Common myeloid progenitor, CD34-positive (primary cell): Measurements from ENCODE around the gene CYP3A7.
A peak's percentile ranks its signal among the peaks of the same experiment; 100 is the strongest.
"Not testable (repeated sequence)": the region's sequence is repeated elsewhere in the genome, so short reads cannot be mapped to it uniquely, and the experiment has no call there.

ENCODE experiments used
- CTCF ChIA-PET: fragments of 350-600 bp; sonication (Branson Sonifier 250); formaldehyde crosslinking; loops from one replicate; lab custom pipeline; 2021; ENCODE audit warnings: antibody characterized with exemption; lab: Charles Lee
- POLR2A ChIA-PET: fragments of 350-600 bp; sonication (Branson Sonifier 250); formaldehyde crosslinking; loops from one replicate; lab custom pipeline; 2021; ENCODE audit warnings: antibody characterized with exemption; lab: Charles Lee
- DNase-seq, 3 donors: peaks; one replicate each; pipeline versions ENCODE4 v3.0.0 to v3.0.0-alpha.2; 2013
- H3K27ac ChIP-seq, 2 experiments: 1 replicate in 1 of 2; 2 replicates in 1 of 2; pipeline ENCODE4 v1.7.0; 2013; ENCODE audit warnings: inconsistent platforms in 2 of 2, low read length in 2 of 2, mild to moderate bottlenecking in 2 of 2, low read depth in 1 of 2, moderate library complexity in 1 of 2; ENCODE audit not compliant: severe bottlenecking in 2 of 2, insufficient read depth in 1 of 2, poor library complexity in 1 of 2
- H3K27me3 ChIP-seq, 5 experiments: replicated peaks in 2 of 5; 1 replicate in 3 of 5; 2 replicates in 2 of 5; pipeline versions ENCODE4 v1.6.1 to v1.7.0; 2013; ENCODE audit warnings: low read length in 4 of 5, mild to moderate bottlenecking in 2 of 5, moderate library complexity in 2 of 5, inconsistent platforms in 1 of 5; ENCODE audit not compliant: insufficient read depth in 5 of 5, control insufficient read depth in 4 of 5
- H3K36me3 ChIP-seq, 4 experiments: 1 replicate in 2 of 4; 2 replicates in 2 of 4; pipeline versions ENCODE4 v1.6.1 to v1.7.0; 2013; ENCODE audit warnings: low read length in 3 of 4, control low read depth in 1 of 4, mild to moderate bottlenecking in 1 of 4; ENCODE audit not compliant: control insufficient read depth in 4 of 4, insufficient read depth in 4 of 4
- H3K4me1 ChIP-seq, 4 experiments: 1 replicate in 3 of 4; 2 replicates in 1 of 4; pipeline versions ENCODE4 v1.6.1 to v1.7.1; 2013; ENCODE audit warnings: low read length in 3 of 4, mild to moderate bottlenecking in 3 of 4, control low read depth in 1 of 4, inconsistent platforms in 1 of 4, moderate library complexity in 1 of 4; ENCODE audit not compliant: control insufficient read depth in 4 of 4, insufficient read depth in 4 of 4; ENCODE audit errors: control extremely low read depth in 1 of 4
- H3K4me3 ChIP-seq, 7 experiments: 1 replicate in 4 of 7; 2 replicates in 3 of 7; pipeline versions ENCODE4 v1.5.1 to v1.7.0; 2013; ENCODE audit warnings: mild to moderate bottlenecking in 7 of 7, low read length in 6 of 7, moderate library complexity in 6 of 7, inconsistent platforms in 2 of 7, low read depth in 2 of 7, control low read depth in 1 of 7; ENCODE audit not compliant: insufficient read depth in 4 of 7, control insufficient read depth in 1 of 7; ENCODE audit errors: extremely low read depth in 1 of 7
- H3K9me3 ChIP-seq, 5 experiments: 1 replicate in 4 of 5; 2 replicates in 1 of 5; pipeline versions ENCODE4 v1.6.1 to v1.7.1; 2013; ENCODE audit warnings: low read length in 4 of 5, mild to moderate bottlenecking in 2 of 5, inconsistent platforms in 1 of 5, low read depth in 1 of 5, moderate library complexity in 1 of 5; ENCODE audit not compliant: control insufficient read depth in 4 of 5, insufficient read depth in 2 of 5; ENCODE audit errors: control extremely low read depth in 1 of 5
- WGBS: methylation state at CpG from one replicate; pipeline ENCODE4 v1.1.5; 2013; ENCODE audit not compliant: insufficient coverage; 5-methylcytosine and 5-hydroxymethylcytosine counted together

CYP3A7 gene

DNA sequence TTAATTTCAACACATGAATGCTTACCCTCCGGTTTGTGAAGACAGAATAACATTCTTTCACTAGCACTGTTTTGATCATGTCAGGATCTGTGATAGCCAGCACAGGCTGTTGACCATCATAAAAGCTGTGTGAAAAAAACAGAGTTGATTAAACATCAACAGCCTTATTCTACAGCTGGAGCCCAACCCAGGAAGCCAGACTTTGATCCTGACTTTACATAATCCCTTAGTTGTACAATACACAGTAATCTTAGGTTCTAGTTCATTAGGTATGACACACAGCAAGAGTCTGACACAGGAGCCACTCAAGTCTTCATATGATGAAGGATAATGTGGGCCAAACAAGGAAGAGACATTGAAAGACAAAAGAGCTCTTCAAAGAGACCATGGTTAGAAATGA is 37.6 kb upstream of the CYP3A7 start:
- no peaks in the 10 kb centered on the region for H3K36me3 ChIP-seq
- CTCF ChIA-PET = no interaction called here
- WGBS = 100% methylated on average over 1 of the region's 1 CpG
- H3K4me1 ChIP-seq = no peaks in the 10 kb centered on the region
- H3K9me3 ChIP-seq = peaks cover 0 to 2% (median 0%) of the 10 kb centered on the region in 5 experiments
- H3K27ac ChIP-seq = no peak overlapping the region
- DNase-seq = no peak
- POLR2A ChIA-PET = no interaction called here
- H3K27me3 ChIP-seq = peaks cover 0 to 4% (median 2%) of the 10 kb centered on the region in 5 experiments
- no peak overlapping the region for H3K4me3 ChIP-seq

DNA sequence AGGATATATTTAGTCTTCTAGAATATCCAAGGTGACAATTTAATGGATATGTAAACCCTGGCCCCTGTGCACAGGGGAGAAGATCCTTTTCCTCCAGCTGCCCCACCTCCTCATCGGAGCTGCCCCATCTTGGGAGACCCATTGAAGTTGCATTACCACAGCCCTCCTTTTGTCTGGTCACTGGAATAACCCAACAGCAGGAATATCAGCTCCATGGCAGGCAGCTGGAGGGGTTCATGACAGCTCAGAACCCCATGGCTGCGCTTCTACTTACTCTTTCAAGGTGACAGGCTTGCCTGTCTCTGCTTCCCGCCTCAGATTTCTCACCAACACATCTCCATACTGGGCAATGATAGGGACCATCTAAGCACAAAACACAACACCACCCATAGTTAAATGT is 34.5 kb upstream of the CYP3A7 start:
- H3K4me1 ChIP-seq, H3K27me3 ChIP-seq, H3K27ac ChIP-seq, CTCF ChIA-PET, POLR2A ChIA-PET, H3K9me3 ChIP-seq, DNase-seq, H3K36me3 ChIP-seq, H3K4me3 ChIP-seq: not testable (repeated sequence)
- WGBS = no CpG with 5 or more reads among the region's 3 CpGs

- peaks cover 0 to 4% (median 2%) of the 10 kb centered on the region in 5 experiments for H3K27me3 ChIP-seq
- DNase-seq = no peak
- no peak overlapping the region for H3K27ac ChIP-seq
- H3K4me1 ChIP-seq = no peaks in the 10 kb centered on the region
- H3K36me3 ChIP-seq = no peaks in the 10 kb centered on the region
- no CpG with 5 or more reads among the region's 2 CpGs for WGBS
- ChIA-PET CTCF (no interaction called here), POLR2A (no interaction called here)
- no peaks in the 10 kb centered on the region for H3K9me3 ChIP-seq
- H3K4me3 ChIP-seq = no peak overlapping the region
These were observed 33.5 kb upstream of the CYP3A7 start for GRCh38 chr7:99768471-99768870.

- Histone ChIP-seq H3K27ac (no peak overlapping the region), H3K9me3 (no peaks in the 10 kb centered on the region), H3K4me3 (no peak overlapping the region), H3K27me3 (peaks cover 0 to 6% (median 2%) of the 10 kb centered on the region in 5 experiments), H3K36me3 (no peaks in the 10 kb centered on the region), H3K4me1 (no peaks in the 10 kb centered on the region)
- no CpG with 5 or more reads among the region's 1 CpG for WGBS
- POLR2A ChIA-PET = no interaction called here
- CTCF ChIA-PET = no interaction called here
- peak in 1 of 3 donors; percentile 1 for DNase-seq
These were observed 32.7 kb upstream of the CYP3A7 start for GRCh38 chr7:99767662-99768061.

DNA sequence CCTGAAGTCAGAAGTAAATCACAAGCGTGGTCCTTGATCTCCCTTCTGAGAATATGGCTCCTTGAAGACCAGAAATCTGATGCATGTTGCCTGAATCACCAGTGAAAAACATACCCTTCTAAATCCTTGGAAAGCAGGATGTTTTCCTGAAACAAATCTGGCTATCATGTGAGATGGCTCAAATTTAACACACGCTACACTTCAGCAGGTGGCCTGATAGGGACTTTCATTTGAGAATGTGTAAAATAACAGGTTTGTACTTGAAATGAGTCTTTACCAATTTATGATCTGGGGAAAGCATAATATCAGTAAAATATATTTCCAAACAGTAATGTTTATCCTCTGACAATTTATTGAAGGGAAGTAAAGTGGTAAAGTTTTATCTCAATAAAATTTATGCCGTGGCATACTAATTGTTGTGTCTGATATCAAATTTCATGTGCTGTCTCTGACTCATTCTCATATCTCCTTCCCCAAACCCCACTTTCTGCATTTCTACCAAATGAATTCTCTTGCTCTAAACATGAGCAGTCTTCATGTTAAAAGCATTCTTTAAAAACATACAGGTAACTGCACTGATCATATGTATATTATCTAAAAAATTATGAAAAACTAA is 31.6 kb upstream of the CYP3A7 start:
- H3K4me3 ChIP-seq = no peak overlapping the region
- H3K27ac ChIP-seq = no peak overlapping the region
- H3K36me3 ChIP-seq = no peaks in the 10 kb centered on the region
- CTCF ChIA-PET = no interaction called here
- H3K4me1 ChIP-seq = no peaks in the 10 kb centered on the region
- DNase-seq = no peak
- peaks cover 0 to 6% (median 0%) of the 10 kb centered on the region in 5 experiments for H3K27me3 ChIP-seq
- H3K9me3 ChIP-seq = no peaks in the 10 kb centered on the region
- 100% methylated on average over 1 of the region's 3 CpGs for WGBS
- POLR2A ChIA-PET = no interaction called here

DNA sequence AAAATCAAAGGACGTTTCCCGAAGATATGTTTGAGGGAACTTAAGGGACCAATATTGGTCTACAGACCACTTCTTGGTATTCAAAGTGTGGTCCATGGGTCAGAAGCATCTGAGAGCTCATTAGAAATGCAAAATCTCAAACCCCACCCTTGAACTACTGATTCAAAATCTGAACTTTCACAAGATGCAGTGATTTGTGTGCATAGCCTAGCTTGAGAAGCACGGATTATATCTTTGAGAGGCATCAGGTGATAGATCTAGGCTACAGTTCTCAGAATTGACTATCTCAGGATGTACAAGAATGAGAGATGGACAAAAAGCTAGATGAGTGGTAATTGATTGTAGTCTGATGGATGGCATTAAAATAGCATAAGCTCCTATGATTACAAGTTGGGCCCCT is 29.5 kb upstream of the CYP3A7 start:
- Histone ChIP-seq H3K9me3 (no peaks in the 10 kb centered on the region), H3K36me3 (no peaks in the 10 kb centered on the region), H3K4me1 (no peaks in the 10 kb centered on the region), H3K27me3 (peaks cover 0 to 4% (median 0%) of the 10 kb centered on the region in 5 experiments), H3K27ac (no peak overlapping the region), H3K4me3 (no peak overlapping the region)
- WGBS = 94% methylated on average over 3 of the region's 3 CpGs
- no peak for DNase-seq
- POLR2A ChIA-PET = no interaction called here
- CTCF ChIA-PET = no interaction called here

DNA sequence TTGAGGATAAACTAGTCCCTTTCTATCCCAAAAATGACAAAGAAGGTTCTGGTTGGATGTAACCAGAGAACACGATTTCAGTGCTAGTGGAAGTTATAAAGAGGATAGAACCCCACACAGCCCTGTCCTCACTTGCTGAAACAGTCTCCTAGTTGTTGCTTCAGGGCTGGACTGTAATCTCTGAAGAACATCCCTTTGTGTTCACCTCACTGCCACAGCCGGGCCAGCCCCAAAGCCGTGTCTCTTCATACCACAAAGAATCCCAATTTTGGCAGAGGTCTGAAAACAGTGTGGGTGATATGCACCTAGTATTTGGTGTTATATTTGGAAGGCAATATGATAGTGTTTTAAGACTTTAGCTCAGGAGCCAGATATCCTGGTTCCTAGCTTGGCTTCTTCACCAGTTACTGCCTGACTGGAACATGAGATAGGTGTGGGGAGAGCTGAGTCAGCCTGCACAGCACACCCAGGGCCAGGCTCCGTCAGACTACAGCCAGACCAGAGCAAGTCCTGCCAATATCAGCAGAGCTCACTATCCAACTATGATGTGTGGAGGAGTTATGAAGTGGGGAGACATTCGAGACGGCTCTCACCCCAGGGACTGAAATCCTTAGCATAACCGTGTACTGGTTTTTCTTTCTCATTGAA is 27.8 kb upstream of the CYP3A7 start:
- Histone ChIP-seq H3K27me3 (peaks cover 0 to 4% (median 0%) of the 10 kb centered on the region in 5 experiments), H3K4me1 (no peaks in the 10 kb centered on the region), H3K4me3 (no peak overlapping the region), H3K27ac (no peak overlapping the region), H3K9me3 (no peaks in the 10 kb centered on the region), H3K36me3 (no peaks in the 10 kb centered on the region)
- DNase-seq = no peak
- ChIA-PET POLR2A (no interaction called here), CTCF (no interaction called here)
- whole genome bisulfite sequencing = 100% methylated on average over 1 of the region's 7 CpGs
